Testis (tissue), 3 donors: Measurements from ENCODE around the gene NR3C1. TPM values are rescaled to one million over a fixed set of nuclear protein-coding genes. Genes with fewer than 3 reads are reported as not detected.

Source experiments
- DNase-seq: peaks from one replicate; pipeline ENCODE4 v3.0.0-alpha.2; 2019
- H3K27ac ChIP-seq, 2 donors: fragments of 200-600 bp; sonication (generic); one replicate each; pipeline ENCODE4 v1.5.1; 2019
- H3K27me3 ChIP-seq: fragments of 200-600 bp; sonication (generic); one replicate; pipeline ENCODE4 v1.5.1; 2019
- H3K36me3 ChIP-seq: fragments of 200-600 bp; sonication (generic); one replicate; pipeline ENCODE4 v1.5.1; 2017; ENCODE audit warnings: low read depth; ENCODE audit errors: missing control alignments
- H3K4me1 ChIP-seq: fragments of 200-600 bp; sonication (generic); one replicate; pipeline ENCODE4 v1.5.1; 2019
- H3K4me3 ChIP-seq, 2 donors: fragments of 200-600 bp; sonication (generic); one replicate each; pipeline ENCODE4 v1.5.1; 2017 to 2019
- H3K9me3 ChIP-seq: fragments of 200-600 bp; sonication (generic); one replicate; pipeline ENCODE4 v1.5.1; 2017
- CTCF ChIP-seq, 3 experiments: fragments of 450-650 bp in 2 of 3; fragments of 200-600 bp in 1 of 3; sonication (generic) in 1 of 3; IDR thresholded peaks; one replicate each; pipeline ENCODE4 v1.5.1; 2016 to 2019; ENCODE audit warnings: antibody characterized with exemption in 3 of 3, mild to moderate bottlenecking in 2 of 3, moderate library complexity in 1 of 3
- POLR2A ChIP-seq: fragments of 450-650 bp; IDR thresholded peaks from one replicate; pipeline ENCODE4 v1.6.1; 2017; ENCODE audit warnings: antibody characterized with exemption, mild to moderate bottlenecking, moderate library complexity
- WGBS, 2 donors: methylation state at CpG; one replicate each; pipeline ENCODE4 v1.1.5; 2018; 5-methylcytosine and 5-hydroxymethylcytosine counted together
- intact Hi-C: fragments of 100-400 bp; cut with DNase I; formaldehyde crosslinking; loops from one replicate; pipeline ENCODE4 v1.15.1; 2023; ENCODE audit warnings: low total_unique reads
- polyA plus RNA-seq: library from polyadenylated mRNA; stranded (reverse); fragments of 350-450 nt; fragmentation: Illumina TruSeq; extraction: RNeasy Lipid Tissue Mini Kit (QIAGEN cat#74804); gene quantifications from one replicate; pipeline ENCODE4 v1.2.3, GENCODE V29; 2014; ENCODE audit warnings: low read depth, low replicate concordance; ENCODE audit not compliant: insufficient read depth
- total RNA-seq, 2 donors: library from RNA; depleted of rRNA; stranded (reverse); fragments of >200 nt; gene quantifications; one replicate each; pipeline ENCODE4 v1.2.3, GENCODE V29; 2016

Gene NR3C1
- total and polyA plus RNA-seq, 3 donors from 2014 or later = 33.2 to 37.7 (median 34.3) TPM

- no peak for DNase-seq
- intact Hi-C loops = no loop called here
- H3K4me3 ChIP-seq = no peak overlapping the region
- H3K27ac ChIP-seq = no peak overlapping the region
- no peaks in the 10 kb centered on the region for H3K4me1 ChIP-seq
- H3K27me3 ChIP-seq = no peaks in the 10 kb centered on the region
- WGBS, 2 donors = 53 to 68% methylated on average over 1 of the region's 1 CpG
- no peaks in the 10 kb centered on the region for H3K9me3 ChIP-seq
- no peaks in the 10 kb centered on the region for H3K36me3 ChIP-seq
- no peak for TF ChIP-seq POLR2A
- no peak for TF ChIP-seq CTCF (IDR thresholded peaks at IDR 0.05)
Measured at GRCh38 chr5:143347046-143347445, 56.4 kb downstream of the NR3C1 start.

GRCh38 chr5:143345671-143346440 is 57.6 kb downstream of the NR3C1 start:
- Histone ChIP-seq H3K27ac (no peak overlapping the region), H3K4me1 (no peaks in the 10 kb centered on the region), H3K4me3 (no peak overlapping the region), H3K9me3 (no peaks in the 10 kb centered on the region), H3K27me3 (no peaks in the 10 kb centered on the region), H3K36me3 (no peaks in the 10 kb centered on the region)
- DNase-seq = no peak
- TF ChIP-seq POLR2A (no peak), CTCF (IDR thresholded peaks at IDR 0.05) (no peak)
- 83 to 90% methylated on average over 1 of the region's 1 CpG for WGBS, 2 donors
- intact Hi-C loops = no loop called here

- DNase-seq = no peak
- intact Hi-C loops = no loop called here
Measured at GRCh38 chr5:143343042-143343441, 60.4 kb downstream of the NR3C1 start.

GRCh38 chr5:143342607-143343006 is 60.9 kb downstream of the NR3C1 start:
- no peak overlapping the region for H3K4me3 ChIP-seq
- H3K36me3 ChIP-seq = no peaks in the 10 kb centered on the region
- no peaks in the 10 kb centered on the region for H3K4me1 ChIP-seq
- 89% methylated on average over 5 of the region's 5 CpGs for WGBS, 2 donors
- no peak overlapping the region for H3K27ac ChIP-seq
- no peaks in the 10 kb centered on the region for H3K27me3 ChIP-seq
- intact Hi-C loops = no loop called here
- no peak for DNase-seq
- no peaks in the 10 kb centered on the region for H3K9me3 ChIP-seq
- TF ChIP-seq POLR2A (no peak), CTCF (IDR thresholded peaks at IDR 0.05) (no peak)

More at GRCh38 chr5:143343042-143343441, 60.4 kb downstream of the NR3C1 start:
- Histone ChIP-seq H3K9me3 (no peaks in the 10 kb centered on the region), H3K27ac (no peak overlapping the region), H3K36me3 (no peaks in the 10 kb centered on the region), H3K4me3 (no peak overlapping the region), H3K27me3 (no peaks in the 10 kb centered on the region), H3K4me1 (no peaks in the 10 kb centered on the region)
- 78 to 95% methylated on average over 2 of the region's 2 CpGs for WGBS, 2 donors
- no peak for TF ChIP-seq POLR2A
- no peak for TF ChIP-seq CTCF (IDR thresholded peaks at IDR 0.05)
